HepG2 (cell line): Measurements from ENCODE around the gene SERPINB1. TPM values are rescaled to one million over a fixed set of nuclear protein-coding genes. Genes with fewer than 3 reads are reported as not detected.
A peak's percentile ranks its signal among the peaks of the same experiment; 100 is the strongest.

ENCODE experiments used
- ATRX ChIP-seq: sonication (generic); formaldehyde crosslinking; IDR thresholded peaks from 2 replicates; pipeline ENCODE4 v1.4.0; 2020; ENCODE audit warnings: missing genetic modification reagents, borderline replicate concordance
- BCL6 ChIP-seq: IDR thresholded peaks from 2 replicates; pipeline ENCODE4 v1.6.1; 2016; ENCODE audit warnings: missing genetic modification reagents, missing compliant biosample characterization
- BORCS8-MEF2B ChIP-seq: sonication (generic); formaldehyde crosslinking; IDR thresholded peaks from 2 replicates; pipeline ENCODE4 v1.8.0; 2022; ENCODE audit warnings: mild to moderate bottlenecking, missing genetic modification reagents
- GABPA ChIP-seq, 2 experiments: IDR thresholded peaks; 2 replicates each; pipeline ENCODE4 v1.6.1; 2011 to 2016; ENCODE audit warnings: low read depth in 2 of 2, low read length in 1 of 2, missing biosample characterization in 1 of 2, missing genetic modification characterization in 1 of 2
- IKZF4 ChIP-seq: sonication (generic); formaldehyde crosslinking; IDR thresholded peaks from 2 replicates; pipeline ENCODE4 v1.5.1; 2020; ENCODE audit warnings: borderline replicate concordance, mild to moderate bottlenecking, low read depth, missing genetic modification reagents; ENCODE audit errors: not compliant biosample characterization
- NFIC ChIP-seq: IDR thresholded peaks from 2 replicates; pipeline ENCODE4 v1.6.1; 2012; ENCODE audit warnings: mild to moderate bottlenecking, low read length, inconsistent platforms
- PAWR ChIP-seq: sonication (generic); formaldehyde crosslinking; IDR thresholded peaks from 2 replicates; pipeline ENCODE4 v1.4.0; 2020; ENCODE audit warnings: missing genetic modification reagents, mild to moderate bottlenecking, borderline replicate concordance
- POLR2AphosphoS2 ChIP-seq: IDR thresholded peaks from 2 replicates; pipeline ENCODE4 v1.6.1; 2011; ENCODE audit warnings: low read depth, low read length, improper control_type of control experiment
- RERE ChIP-seq: IDR thresholded peaks from 2 replicates; pipeline ENCODE4 v1.6.1; 2016; ENCODE audit warnings: low read depth, missing genetic modification reagents, missing compliant biosample characterization
- SKI ChIP-seq: fragments of 450-650 bp; IDR thresholded peaks from one replicate; pipeline ENCODE4 v1.6.1; 2018; ENCODE audit warnings: mild to moderate bottlenecking; ENCODE audit not compliant: partially characterized antibody
- YEATS2 ChIP-seq: sonication (generic); formaldehyde crosslinking; IDR thresholded peaks from 2 replicates; pipeline ENCODE4 v1.4.0; 2020; ENCODE audit warnings: missing genetic modification reagents, borderline replicate concordance
- ZFP1 ChIP-seq: IDR thresholded peaks from 2 replicates; pipeline ENCODE4 v1.6.1; 2016
- ZHX2 ChIP-seq, 2 experiments: sonication (generic) in 1 of 2; formaldehyde crosslinking in 1 of 2; IDR thresholded peaks; 2 replicates each; pipeline versions ENCODE4 v1.6.1 to v1.9.0; 2014 to 2022; ENCODE audit warnings: antibody characterized with exemption in 1 of 2, borderline replicate concordance in 1 of 2, inconsistent platforms in 1 of 2, low read depth in 1 of 2, missing genetic modification reagents in 1 of 2
- ZNF572 ChIP-seq: sonication (generic); formaldehyde crosslinking; IDR thresholded peaks from 2 replicates; pipeline ENCODE4 v1.5.1; 2020; ENCODE audit warnings: mild to moderate bottlenecking, missing genetic modification reagents
- ZNF772 ChIP-seq: sonication (generic); formaldehyde crosslinking; IDR thresholded peaks from 2 replicates; pipeline ENCODE4 v1.5.0; 2020; ENCODE audit warnings: mild to moderate bottlenecking, missing genetic modification reagents
- ZNF800 ChIP-seq: sonication (generic); formaldehyde crosslinking; IDR thresholded peaks from 2 replicates; pipeline ENCODE4 v1.4.0; 2020; ENCODE audit warnings: missing genetic modification reagents
- polyA plus RNA-seq, 8 experiments: library from polyadenylated mRNA; depleted of rRNA in 3 of 8; stranded (reverse) in 7 of 8; unstranded in 1 of 8; fragments of >200 nt; fragmentation: Illumina TruSeq in 4 of 8; extraction: Trizol in 4 of 8; gene quantifications; 2 replicates each; pipeline versions ENCODE4 v1.2.1 to v1.2.3, GENCODE V29; 2011 to 2016; ENCODE audit warnings: low read depth in 4 of 8, missing spikeins in 1 of 8, mixed read lengths in 1 of 8; ENCODE audit not compliant: insufficient read depth in 1 of 8
- total RNA-seq, 5 experiments: library from RNA; depleted of rRNA; stranded (reverse); fragments of >200 nt; fragmentation: Illumina TruSeq; extraction: Trizol; gene quantifications; 2 replicates each; pipeline ENCODE4 v1.2.3, GENCODE V29; 2016; ENCODE audit warnings: low read depth in 1 of 5

SERPINB1 gene
- total and polyA plus RNA-seq, 2 of the 13 experiments (the other 11 are each of a cell fraction or from before 2014, with no cell fraction given): 41.4 to 60.5 TPM

- peak; percentile 44; the same call in 1 of the 2 replicates for TF ChIP-seq ZNF800 (CRISPR knock-in tag)
- no peak for TF ChIP-seq PAWR (CRISPR knock-in tag)
- TF ChIP-seq ZNF572 (CRISPR knock-in tag): no peak
- TF ChIP-seq ZHX2 (IDR thresholded peaks at IDR 0.05; ENCODE audit: low read depth): no peak
- TF ChIP-seq ZHX2 (CRISPR knock-in tag; IDR thresholded peaks at IDR 0.05; ENCODE audit: borderline replicate concordance): no peak
- TF ChIP-seq BORCS8-MEF2B (CRISPR knock-in tag): no peak
- TF ChIP-seq ATRX (CRISPR knock-in tag): no peak; the same call in 1 of the 2 replicates
- 0 out of 2 replicates have a peak, but pooled peaks have one; percentile 21 for TF ChIP-seq YEATS2 (CRISPR knock-in tag)
- no peak for TF ChIP-seq ZFP1 (CRISPR knock-in tag)
- TF ChIP-seq RERE (CRISPR knock-in tag): 0 out of 2 replicates have a peak, but pooled peaks have one; percentile 27
- no peak for TF ChIP-seq SKI
- TF ChIP-seq ZNF772 (CRISPR knock-in tag): 0 out of 2 replicates have a peak, but pooled peaks have one; percentile 55
- no peak for TF ChIP-seq NFIC
- no peak for TF ChIP-seq POLR2AphosphoS2
- no peak for TF ChIP-seq GABPA (IDR thresholded peaks at IDR 0.05; ENCODE audit: low read depth, low read length)
- 0 out of 2 replicates have a peak, but pooled peaks have one; percentile 9 for TF ChIP-seq GABPA (CRISPR knock-in tag; IDR thresholded peaks at IDR 0.05; ENCODE audit: low read depth)
- peak; percentile 29 for TF ChIP-seq IKZF4 (CRISPR knock-in tag)
- TF ChIP-seq BCL6 (CRISPR knock-in tag): no peak
Measured at GRCh38 chr6:2854396-2854982, 12.8 kb upstream of the SERPINB1 start (continued).
